Kidney glomerular epithelial cell (primary cell): Measurements from ENCODE around the gene SPATC1L.
"Not testable (repeated sequence)": the region's sequence is repeated elsewhere in the genome, so short reads cannot be mapped to it uniquely, and the experiment has no call there.

Source experiments
- DNase-seq: peaks from one replicate; lab custom pipeline; 2025; lab: John Stamatoyannopoulos, UW

SPATC1L gene

GRCh38 chr21:46183337-46183909 is 836 bp downstream of the SPATC1L start:
- not testable (repeated sequence) for DNase-seq

DNA sequence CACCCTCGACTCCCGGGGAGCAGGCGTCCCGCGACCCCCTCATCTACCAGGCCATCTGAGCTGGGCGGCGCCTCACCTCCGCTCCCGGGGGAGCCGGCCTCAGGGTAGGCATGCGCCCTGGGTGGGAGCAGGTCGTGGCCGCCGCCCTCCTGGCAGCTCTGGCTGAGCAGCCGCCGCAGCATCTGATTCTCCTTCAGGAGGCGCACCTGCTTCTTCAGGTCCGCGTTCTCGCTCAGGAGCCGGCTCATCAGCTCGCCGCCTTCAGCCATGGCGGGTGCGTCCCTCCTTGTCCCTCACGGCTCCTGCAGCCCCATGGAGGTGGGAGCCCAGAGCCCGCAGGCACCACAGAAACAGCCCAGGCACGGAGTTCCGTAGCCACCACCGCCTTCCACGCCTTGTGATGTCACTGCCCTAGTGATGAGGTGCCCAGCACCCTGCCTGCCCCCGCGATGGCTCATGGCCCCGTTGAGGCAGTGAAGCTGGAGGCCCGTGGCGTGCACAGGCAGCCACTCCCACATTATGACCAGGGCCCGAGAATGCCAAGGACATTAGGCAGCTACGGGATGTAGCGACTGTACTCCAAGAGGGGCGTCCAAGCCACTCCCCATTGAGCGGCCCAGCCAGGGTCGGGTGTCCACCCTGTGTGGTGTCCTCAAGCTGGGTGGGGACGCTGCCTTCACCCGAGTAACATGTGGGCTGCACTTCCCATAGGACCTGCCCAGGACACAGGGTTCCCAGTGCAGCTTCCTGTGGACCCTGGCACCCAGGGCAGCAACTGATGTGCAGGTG is 1.5 kb downstream of the SPATC1L start:
- DNase-seq = no peak

GRCh38 chr21:46181953-46182547 is 2.2 kb downstream of the SPATC1L start:
- DNase-seq = no peak

DNA sequence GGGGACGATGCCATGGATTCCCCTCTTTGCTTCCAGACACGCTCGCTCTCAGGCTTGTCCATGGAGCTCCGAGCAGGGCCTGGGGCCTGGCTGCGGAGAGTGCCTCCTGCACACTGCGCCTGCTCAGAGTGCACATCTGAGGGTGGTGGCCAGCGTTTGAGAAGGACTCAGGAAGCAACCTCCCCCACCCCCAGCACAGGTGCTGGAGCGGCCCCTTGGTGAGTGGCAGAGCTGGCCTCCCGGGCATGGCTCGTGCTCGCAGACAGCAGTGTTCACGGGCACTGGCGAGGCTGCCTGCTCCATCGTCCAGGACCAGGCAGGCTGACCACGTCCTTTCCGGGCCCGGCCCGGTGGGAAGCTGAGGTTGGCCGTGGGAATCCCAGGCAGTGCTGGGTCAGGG is 2.8 kb downstream of the SPATC1L start:
- no peak for DNase-seq

- DNase-seq = no peak
Observed at GRCh38 chr21:46180778-46181391, 3.4 kb downstream of the SPATC1L start.

DNA sequence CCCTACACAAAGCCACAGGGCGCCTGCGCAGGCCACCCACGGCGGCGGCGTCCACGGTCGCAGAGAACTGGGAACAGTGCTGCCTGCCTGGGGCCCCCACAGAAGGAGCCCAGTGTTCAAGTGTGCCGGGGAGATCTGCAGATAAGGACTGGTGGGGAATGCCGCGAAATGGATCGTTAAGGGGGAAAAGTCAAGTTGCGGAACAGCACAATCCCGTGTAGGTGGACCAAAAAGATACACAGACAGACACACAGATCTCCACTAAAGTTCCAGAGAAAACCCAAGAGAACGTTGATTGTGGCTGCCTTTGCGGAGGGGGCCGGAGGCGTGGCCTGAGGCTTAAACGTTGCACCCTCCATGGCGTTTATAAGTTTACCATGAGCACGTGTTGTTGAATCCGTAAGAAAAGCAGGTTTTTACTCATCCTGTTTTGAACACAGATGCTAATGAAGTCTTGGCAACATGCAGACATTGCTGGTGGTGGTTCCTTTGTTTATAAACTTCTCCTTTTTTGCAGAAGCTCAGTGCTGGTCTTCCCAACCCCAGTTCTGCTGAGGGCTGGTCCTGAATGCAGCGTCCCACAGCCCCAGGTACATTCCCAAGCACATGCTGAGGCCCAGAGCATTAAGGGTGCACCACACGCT is 4.1 kb downstream of the SPATC1L start:
- DNase-seq = no peak

GRCh38 chr21:46179708-46180078 is 4.6 kb downstream of the SPATC1L start:
- no peak for DNase-seq

DNA sequence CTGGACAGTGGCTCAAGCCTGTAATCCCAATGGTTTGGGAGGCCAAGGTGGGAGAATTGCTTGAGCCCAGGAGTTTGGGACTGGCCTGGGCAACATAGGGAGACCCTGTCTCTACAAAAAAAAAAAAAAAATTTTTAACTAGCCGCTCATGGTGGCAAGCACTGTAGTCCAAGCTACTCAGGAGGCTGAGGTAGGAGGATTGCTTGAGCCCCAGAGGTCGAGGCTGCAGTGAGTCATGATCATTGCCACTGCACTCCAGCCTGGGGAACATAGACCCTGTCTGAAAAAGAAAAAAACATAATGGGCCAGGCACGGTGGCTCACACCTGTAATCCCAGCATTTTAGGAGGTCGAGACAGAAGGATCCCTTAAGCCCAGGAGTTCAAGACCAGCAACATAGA is 5.3 kb downstream of the SPATC1L start:
- DNase-seq = no peak

GRCh38 chr21:46176443-46177129 is 7.7 kb downstream of the SPATC1L start:
- DNase-seq = not testable (repeated sequence)

- DNase-seq = no peak
Observed at GRCh38 chr21:46173573-46173972, 10.7 kb downstream of the SPATC1L start.

DNA sequence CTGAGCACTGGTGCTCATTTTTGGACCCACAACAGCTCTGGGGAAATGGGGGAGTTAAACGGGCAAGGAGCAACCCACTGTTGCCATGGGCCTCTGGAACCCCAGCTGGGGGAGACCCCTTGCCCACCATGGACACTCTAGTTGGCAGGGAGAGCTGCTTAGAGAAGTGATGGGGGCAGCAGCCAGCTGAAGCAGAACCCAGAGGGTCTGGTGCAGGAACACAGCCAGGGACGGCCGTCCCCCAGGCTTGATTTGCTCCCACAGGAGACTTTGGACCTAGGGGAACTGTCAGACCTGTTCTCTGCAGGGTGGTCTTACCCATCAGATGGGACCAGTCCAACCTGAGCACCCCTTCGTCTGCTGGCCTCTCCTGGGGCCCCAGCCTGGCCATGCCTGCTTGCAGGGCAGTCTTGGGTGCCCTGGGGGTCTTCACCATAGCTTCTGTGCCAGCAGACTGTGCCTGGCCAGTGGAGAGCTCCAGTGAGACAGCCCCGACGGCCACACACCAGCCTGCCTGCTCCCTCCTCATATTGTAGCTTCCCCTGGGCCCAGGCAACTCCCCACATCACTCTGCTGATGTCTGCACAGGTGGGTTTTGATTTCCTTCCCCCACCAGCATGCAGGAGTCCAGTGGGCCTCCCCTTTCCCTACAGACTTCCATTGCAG is 11.3 kb downstream of the SPATC1L start:
- DNase-seq = no peak

GRCh38 chr21:46171996-46172862 is 12.0 kb downstream of the SPATC1L start:
- no peak for DNase-seq

DNA sequence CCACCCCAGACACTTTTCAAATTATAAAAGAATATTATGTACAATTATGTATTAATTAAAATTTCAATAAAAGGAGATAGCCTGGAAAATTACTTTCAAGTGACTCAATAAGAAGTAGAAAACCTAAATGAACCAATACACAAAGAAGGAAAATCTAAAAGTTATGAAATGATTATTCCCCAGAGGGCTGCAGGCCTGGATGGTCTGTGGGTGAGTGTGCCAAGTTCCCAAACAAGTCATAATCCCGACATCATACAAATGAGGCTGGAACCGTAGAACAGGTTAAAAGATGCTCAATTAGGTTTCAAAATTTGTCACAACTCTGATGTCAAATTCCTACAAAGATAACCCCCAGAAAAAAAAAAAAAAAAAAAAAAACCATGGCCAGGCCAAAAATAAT is 12.7 kb downstream of the SPATC1L start:
- DNase-seq = no peak

- not testable (repeated sequence) for DNase-seq
Observed at GRCh38 chr21:46170436-46171193, 13.6 kb downstream of the SPATC1L start.

DNA sequence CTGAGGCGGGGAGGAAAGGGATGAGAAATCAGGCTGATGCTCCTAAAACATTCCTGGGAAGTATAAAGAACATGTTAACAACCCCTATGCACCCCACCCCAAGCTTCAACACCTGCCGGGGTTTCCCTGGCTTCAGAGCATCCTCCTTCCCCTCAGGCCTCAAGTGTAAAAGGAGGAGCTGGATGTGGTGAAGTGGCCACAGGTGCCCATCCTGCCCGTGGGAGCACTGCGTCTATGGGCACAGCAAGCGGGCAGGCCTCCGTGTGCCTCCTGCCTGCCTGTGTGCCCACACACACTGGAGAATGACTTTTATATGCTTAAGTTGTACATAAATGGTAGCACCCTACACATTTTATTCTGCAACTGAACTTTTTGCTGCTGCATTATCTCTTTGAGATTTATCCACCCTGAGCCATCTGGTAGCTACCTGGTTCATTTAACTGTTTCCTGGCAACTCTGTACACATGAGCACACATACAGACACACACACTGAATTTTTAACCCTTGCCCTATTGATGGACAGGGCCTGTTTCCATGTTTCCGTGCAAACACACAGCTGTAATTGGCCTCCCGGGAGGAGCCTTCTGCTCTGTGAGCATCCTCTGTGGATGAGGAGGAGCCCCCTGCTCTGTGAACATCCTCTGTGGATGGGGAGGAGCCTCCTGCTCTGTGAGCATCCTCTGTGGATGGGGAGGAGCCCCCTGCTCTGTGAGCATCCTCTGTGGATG is 15.4 kb downstream of the SPATC1L start:
- DNase-seq = no peak

DNA sequence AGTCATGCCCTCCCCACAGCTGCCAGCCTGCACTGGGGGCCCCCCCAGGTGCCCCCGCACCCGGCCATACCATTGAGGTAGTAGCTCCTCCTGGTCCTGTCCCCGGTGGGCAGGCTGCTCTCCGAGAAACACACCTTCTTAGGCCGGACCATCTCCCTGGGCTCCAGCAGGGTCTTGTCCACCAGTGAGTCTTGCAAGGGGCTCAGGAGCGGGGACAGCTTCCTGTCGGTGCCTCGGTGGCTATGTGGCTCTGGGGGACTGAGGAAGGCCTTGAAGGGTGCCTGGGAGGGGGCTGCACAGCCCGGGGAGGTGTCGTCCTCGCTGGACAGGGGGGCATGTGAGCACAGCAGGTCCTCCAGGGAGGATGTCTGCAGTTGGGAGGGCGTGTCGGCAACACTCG is 16.0 kb downstream of the SPATC1L start:
- DNase-seq = no peak

GRCh38 chr21:46165098-46165497 is 19.2 kb downstream of the SPATC1L start:
- DNase-seq = no peak

DNA sequence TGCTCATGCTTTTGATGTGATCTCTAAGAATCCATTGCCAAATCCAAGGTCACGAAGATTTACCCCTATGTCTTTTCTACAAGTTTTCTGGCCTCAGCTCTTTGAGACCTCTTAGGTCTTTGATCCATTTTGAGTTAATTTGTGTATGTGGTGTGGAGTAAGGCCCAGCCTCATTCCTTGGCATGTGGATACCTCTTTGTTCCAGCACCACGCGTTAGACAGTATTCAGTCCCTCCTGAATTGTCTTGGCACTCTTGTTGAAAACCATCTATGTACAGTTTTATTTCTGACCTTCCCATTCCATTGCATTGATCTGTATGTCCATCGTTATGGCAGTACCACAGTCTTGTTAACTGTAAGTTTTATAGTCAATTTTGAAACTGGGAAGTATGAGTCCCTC is 20.9 kb downstream of the SPATC1L start:
- DNase-seq = no peak
